Endothelial cell of umbilical vein (primary cell): ENCODE measurements around the gene TCP11L2. TPM values are rescaled to one million over a fixed set of nuclear protein-coding genes. Genes with fewer than 3 reads are reported as not detected.

Experiments used
- BruUV-seq: library from RNA; stranded (reverse); fragments of 400-500 nt; replicated peaks from 2 replicates; lab custom pipeline; 2021; lab: Mats Ljungman, UMichigan
- CTCF ChIA-PET: fragments of 300-600, 350-600 bp; sonication (Branson Sonifier 250); formaldehyde crosslinking; loops from one replicate; lab custom pipeline; 2021; ENCODE audit warnings: antibody characterized with exemption, inconsistent platforms; lab: Charles Lee
- POLR2A ChIA-PET: fragments of 300-600, 350-600 bp; sonication (Branson Sonifier 250); formaldehyde crosslinking; loops from one replicate; lab custom pipeline; 2021; ENCODE audit warnings: antibody characterized with exemption, inconsistent platforms; lab: Charles Lee
- DNase-seq: peaks from one replicate; pipeline ENCODE4 v3.0.0-alpha.2; 2011; ENCODE audit warnings: low read depth, low spot score
- FAIRE-seq: peaks from 2 replicates; lab custom pipeline; 2011; peaks lifted over from hg19 to GRCh38; lab: Jason Lieb, UNC
- H2AFZ ChIP-seq: 2 replicates; pipeline ENCODE4 v1.6.0; 2012; ENCODE audit warnings: low read depth, low read length, control low read depth, inconsistent platforms
- H3K27ac ChIP-seq: 2 replicates; pipeline ENCODE4 v1.5.1; 2011; ENCODE audit warnings: low read depth, mild to moderate bottlenecking, control low read depth, low read length, moderate library complexity; ENCODE audit not compliant: insufficient read depth
- H3K27me3 ChIP-seq, 2 experiments: 2 replicates each; pipeline versions ENCODE4 v1.6.0 to v1.6.1; 2011; ENCODE audit warnings: low read length in 2 of 2, mixed read lengths in 1 of 2; ENCODE audit not compliant: control insufficient read depth in 2 of 2, insufficient read depth in 2 of 2
- H3K36me3 ChIP-seq, 2 experiments: 2 replicates in 1 of 2; 3 replicates in 1 of 2; pipeline ENCODE4 v1.5.1; 2011; ENCODE audit warnings: low read length in 2 of 2, mild to moderate bottlenecking in 1 of 2, moderate library complexity in 1 of 2; ENCODE audit not compliant: control insufficient read depth in 2 of 2, insufficient read depth in 2 of 2; ENCODE audit errors: extremely low read depth in 1 of 2
- H3K4me1 ChIP-seq: 3 replicates; pipeline ENCODE4 v1.5.1; 2011; ENCODE audit warnings: mild to moderate bottlenecking, low read length; ENCODE audit not compliant: control insufficient read depth, insufficient read depth; ENCODE audit errors: extremely low read depth
- H3K4me2 ChIP-seq: 2 replicates; pipeline ENCODE4 v1.6.1; 2011; ENCODE audit warnings: low read length, control low read depth, mixed read lengths; ENCODE audit not compliant: insufficient read depth
- H3K4me3 ChIP-seq, 3 experiments: fragments of 200-600 bp in 1 of 3; sonication (generic), shearing (Covaris generic) in 1 of 3; replicated peaks in 1 of 3; 2 replicates each; pipeline ENCODE4 v1.5.1; 2011 to 2016; ENCODE audit warnings: control low read depth in 3 of 3, low read length in 3 of 3, mild to moderate bottlenecking in 2 of 3, inconsistent platforms in 1 of 3, low read depth in 1 of 3, moderate library complexity in 1 of 3; ENCODE audit not compliant: insufficient read depth in 1 of 3
- H3K79me2 ChIP-seq: 2 replicates; pipeline ENCODE4 v1.6.0; 2012; ENCODE audit warnings: low read length, inconsistent platforms; ENCODE audit not compliant: control insufficient read depth, insufficient read depth
- H3K9ac ChIP-seq: replicated peaks from 2 replicates; pipeline ENCODE3; 2011; ENCODE audit warnings: low read length, control low read depth; ENCODE audit not compliant: insufficient read depth; ENCODE audit errors: extremely low read depth
- H3K9me1 ChIP-seq: replicated peaks from 3 replicates; pipeline ENCODE4 v1.6.0; 2011; ENCODE audit warnings: mild to moderate bottlenecking, low read length; ENCODE audit not compliant: control insufficient read depth, insufficient read depth; ENCODE audit errors: extremely low read depth
- H3K9me3 ChIP-seq: replicated peaks from 2 replicates; pipeline ENCODE4 v1.5.1; 2012; ENCODE audit warnings: low read length, inconsistent platforms; ENCODE audit not compliant: control insufficient read depth, insufficient read depth
- H4K20me1 ChIP-seq: replicated peaks from 2 replicates; pipeline ENCODE3; 2011; ENCODE audit warnings: mild to moderate bottlenecking, low read length; ENCODE audit not compliant: control insufficient read depth, insufficient read depth; ENCODE audit errors: extremely low read depth
- CTCF ChIP-seq, 2 donors: IDR thresholded peaks; 1 replicate in 1 of 2; 2 replicates in 1 of 2; pipeline ENCODE4 v1.5.1; 2011; ENCODE audit warnings: low read length in 2 of 2, mild to moderate bottlenecking in 2 of 2, moderate library complexity in 2 of 2, control low read depth in 1 of 2, inconsistent platforms in 1 of 2, low read depth in 1 of 2; ENCODE audit not compliant: insufficient read depth in 1 of 2; ENCODE audit errors: extremely low read depth in 1 of 2
- EZH2 ChIP-seq: IDR thresholded peaks from 2 replicates; pipeline ENCODE4 v1.6.1; 2012; ENCODE audit warnings: borderline replicate concordance, low read depth, mild to moderate bottlenecking, moderate library complexity, low read length, inconsistent platforms; ENCODE audit not compliant: severe bottlenecking
- FOS ChIP-seq: IDR thresholded peaks from 2 replicates; pipeline ENCODE4 v1.6.1; 2011; ENCODE audit warnings: mild to moderate bottlenecking, low read length, moderate library complexity, borderline replicate concordance; ENCODE audit not compliant: insufficient read depth
- GATA2 ChIP-seq: IDR thresholded peaks from 2 replicates; pipeline ENCODE4 v1.7.0; 2011; ENCODE audit warnings: low read depth, mild to moderate bottlenecking, moderate library complexity, mixed read lengths, low read length; ENCODE audit not compliant: insufficient read length, insufficient read depth
- JUN ChIP-seq: IDR thresholded peaks from 2 replicates; pipeline ENCODE4 v1.6.1; 2011; ENCODE audit warnings: borderline replicate concordance, low read depth; ENCODE audit not compliant: insufficient read length, insufficient read depth
- MAX ChIP-seq: IDR thresholded peaks from 2 replicates; pipeline ENCODE4 v1.6.1; 2011; ENCODE audit not compliant: insufficient read depth, insufficient read length
- MYC ChIP-seq: IDR thresholded peaks from one replicate; pipeline ENCODE4 v1.6.1; 2011; ENCODE audit warnings: mild to moderate bottlenecking, low read depth, low read length
- POLR2A ChIP-seq: IDR thresholded peaks from 2 replicates; pipeline ENCODE4 v1.6.1; 2012; ENCODE audit warnings: low read depth, mild to moderate bottlenecking, control low read depth, low read length
- POLR2AphosphoS5 ChIP-seq: IDR thresholded peaks from 2 replicates; pipeline ENCODE4 v1.6.1; 2012; ENCODE audit warnings: low read depth, mild to moderate bottlenecking, control low read depth, low read length, moderate library complexity; ENCODE audit not compliant: insufficient read depth
- dilution Hi-C: fragments of 300-500 bp; cut with MboI; formaldehyde crosslinking; loops from one replicate; pipeline ENCODE4 v1.15.0; 2019; ENCODE audit warnings: low sequenced_read_pairs; ENCODE audit not compliant: extremely low pct_ligation_motif_present
- intact Hi-C: fragments of 100-400 bp; cut with micrococcal nuclease; formaldehyde crosslinking; loops from one replicate; pipeline ENCODE4 v1.10.0; 2022
- polyA plus RNA-seq, 4 experiments: library from polyadenylated mRNA; depleted of rRNA in 3 of 4; stranded (reverse) in 3 of 4; unstranded in 1 of 4; fragments of >200 nt; gene quantifications; 2 replicates each; pipeline versions ENCODE4 v1.2.1 to v1.2.3, GENCODE V29; 2011 to 2012; ENCODE audit warnings: missing spikeins in 1 of 4
- total RNA-seq: library from RNA; stranded (reverse); gene quantifications from 2 replicates; pipeline ENCODE4 v1.2.3, GENCODE V29; 2021

TCP11L2 gene
- total and polyA plus RNA-seq, 2 donors (not counting 3 experiments of a cell fraction or from before 2014, with no cell fraction given): 6.0 to 18.7 TPM

GRCh38 chr12:106310687-106311086 is 8.2 kb downstream of the TCP11L2 start:
- Histone ChIP-seq H3K27me3 (peaks cover 0 to 5% of the 10 kb centered on the region in 2 experiments), H3K79me2 (no peaks in the 10 kb centered on the region), H3K4me3 (no peak overlapping the region), H3K4me2 (no peak overlapping the region), H2AFZ (no peak overlapping the region), H3K4me1 (peaks cover 2% of the 10 kb centered on the region), H3K9me3 (no peaks in the 10 kb centered on the region), H4K20me1 (no peaks in the 10 kb centered on the region), H3K27ac (no peak overlapping the region), H3K36me3 (no peaks in the 10 kb centered on the region), H3K9me1 (no peaks in the 10 kb centered on the region), H3K9ac (no peak overlapping the region)
- POLR2A ChIA-PET: no interaction called here
- no TSS peak for BruUV-seq
- intact Hi-C loops (no loop called here), dilution Hi-C loops (no loop called here)
- DNase-seq (no peak), FAIRE-seq (no peak)
- CTCF ChIA-PET: no interaction called here
- TF ChIP-seq MAX (no peak), CTCF (IDR thresholded peaks at IDR 0.05; ENCODE audit: extremely low read depth in 1 of 2, insufficient read depth in 1 of 2, low read depth in 1 of 2, low read length in 2 of 2) (no peak), POLR2A (no peak), FOS (no peak), MYC (no peak), GATA2 (no peak), POLR2AphosphoS5 (no peak), JUN (no peak), EZH2 (no peak)
